SH-SY5Y (cell line): Measurements from ENCODE around the gene EMX1.

ENCODE experiments used
- GATA2 ChIP-seq: IDR thresholded peaks from 2 replicates; pipeline ENCODE4 v1.6.1; 2011; ENCODE audit warnings: mild to moderate bottlenecking, low read depth, low read length
- GATA3 ChIP-seq: IDR thresholded peaks from 2 replicates; pipeline ENCODE4 v1.6.1; 2011; ENCODE audit warnings: low read depth, mild to moderate bottlenecking, low read length, moderate library complexity

DNA sequence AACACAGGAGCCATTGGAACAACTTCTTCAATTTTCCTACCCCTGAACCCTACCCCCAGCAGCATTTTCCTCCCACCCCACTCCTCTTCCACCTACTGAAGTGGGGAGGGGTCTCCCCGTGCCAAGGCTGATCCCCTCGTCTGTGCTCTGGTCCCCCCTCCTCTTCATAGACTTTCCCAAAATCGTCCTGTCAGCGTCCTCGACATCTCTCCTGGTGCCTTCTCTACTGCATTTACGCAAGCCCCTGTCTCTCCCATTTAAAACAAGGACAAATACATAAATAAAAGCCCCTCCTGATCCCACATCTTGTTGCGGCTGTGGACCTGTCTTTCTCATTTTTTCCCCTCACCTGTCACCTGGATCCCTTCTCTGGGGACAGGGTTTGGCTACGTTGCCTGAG lies 42.2 kb downstream of the EMX1 start:
- TF ChIP-seq GATA2: no peak
- no peak for TF ChIP-seq GATA3
